HG03135 (cell line): Measurements from ENCODE around the gene ATP6V0B.

ENCODE experiments used
- ATAC-seq: cut with Tn5 transposase; IDR thresholded peaks from one replicate; pipeline ENCODE4 v1.9.1; 2021; ENCODE audit warnings: mild to moderate bottlenecking, moderate library complexity; ENCODE audit not compliant: unreplicated experiment

The ATP6V0B gene

DNA sequence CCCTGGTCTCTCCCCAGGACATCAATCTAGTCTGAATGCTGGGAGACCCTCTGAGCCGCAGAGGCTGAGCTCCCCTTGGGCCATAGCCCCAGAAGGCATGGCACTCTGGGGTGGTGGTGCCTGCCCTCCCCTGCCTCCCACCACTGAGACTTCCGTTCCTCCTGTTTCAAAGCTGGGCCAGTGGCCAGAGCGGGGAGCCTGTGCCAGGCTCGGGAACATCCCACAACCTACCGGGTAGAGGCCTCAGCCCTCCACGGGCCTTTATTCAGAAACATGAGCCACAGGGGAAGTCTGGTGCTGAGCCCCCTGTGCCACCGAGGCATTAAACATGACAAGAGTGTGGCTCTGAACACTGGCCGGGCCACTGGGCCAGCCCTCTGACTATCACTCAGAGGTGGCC lies 24.7 kb downstream of the ATP6V0B start:
- no peak for ATAC-seq

DNA sequence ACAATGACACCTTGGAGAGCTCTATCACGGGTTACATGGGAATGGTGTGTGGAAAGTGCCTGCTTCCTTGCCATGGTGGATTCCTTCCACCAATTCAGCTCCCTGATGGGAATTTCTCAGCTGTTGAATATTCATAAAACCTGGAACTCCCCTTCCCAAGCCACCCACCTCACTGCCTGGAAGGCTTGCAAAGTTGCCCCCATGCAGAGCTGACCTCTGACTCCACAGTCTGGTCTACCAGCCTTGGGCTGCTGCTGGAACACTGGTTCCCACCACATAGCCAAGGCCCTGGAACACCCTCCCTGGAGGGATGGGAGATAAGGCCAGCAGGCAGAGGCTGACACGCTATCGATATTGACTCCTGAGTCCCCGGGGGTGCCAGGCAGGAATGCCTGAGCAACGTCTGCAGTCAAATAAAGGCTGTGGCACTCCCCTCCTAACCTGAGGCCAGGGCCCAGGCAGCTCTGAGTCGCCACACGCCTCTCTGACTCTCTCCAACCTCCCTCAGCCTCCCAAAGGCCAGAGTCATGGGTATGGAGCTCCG lies 25.4 kb downstream of the ATP6V0B start:
- no peak for ATAC-seq

DNA sequence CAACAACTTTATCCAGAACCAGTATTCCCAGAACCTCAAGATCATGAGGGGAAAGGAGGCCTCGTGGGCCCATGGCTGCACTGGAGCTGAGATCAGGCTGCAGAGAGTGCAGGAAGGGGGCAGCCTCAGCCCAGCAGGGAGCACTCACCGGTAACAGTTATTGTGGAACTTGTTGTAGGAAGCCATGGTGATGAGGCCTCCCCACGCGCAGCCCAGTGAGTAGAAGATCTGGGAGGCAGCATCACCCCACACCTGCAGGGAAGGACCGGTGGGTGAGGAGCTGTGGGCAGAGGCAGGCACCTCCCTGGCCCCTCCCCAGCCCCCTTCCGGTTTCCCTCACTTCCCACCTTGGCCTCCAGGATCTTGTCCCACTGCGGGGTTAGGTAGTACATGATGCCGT lies 27.4 kb downstream of the ATP6V0B start:
- no peak for ATAC-seq

DNA sequence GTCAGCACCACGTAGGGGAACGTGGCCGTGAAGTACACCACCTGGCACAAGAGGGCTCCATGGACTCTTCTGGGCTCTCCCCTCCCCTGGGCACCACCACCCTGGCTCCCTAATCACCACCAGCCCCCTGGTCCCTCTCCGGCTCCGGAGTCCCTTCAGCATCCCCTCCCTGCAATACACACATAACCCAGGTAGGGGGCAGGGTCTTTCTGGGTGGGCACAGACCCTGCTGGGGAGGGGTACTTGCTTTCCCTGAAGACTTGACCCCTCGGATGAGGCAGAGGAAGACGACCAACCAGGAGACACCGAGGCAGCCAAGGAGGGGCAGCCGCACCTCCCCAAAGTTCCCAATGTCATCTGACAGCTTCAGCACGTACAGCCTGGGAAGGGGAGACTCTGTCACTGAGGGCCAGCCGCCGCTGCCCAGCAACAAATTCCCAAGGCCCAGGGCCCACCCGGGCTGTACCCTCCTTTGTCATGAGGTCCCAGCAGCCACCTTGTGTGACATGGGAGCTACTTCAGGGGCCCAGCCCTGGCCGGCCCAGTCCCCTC lies 27.9 kb downstream of the ATP6V0B start:
- no peak for ATAC-seq

DNA sequence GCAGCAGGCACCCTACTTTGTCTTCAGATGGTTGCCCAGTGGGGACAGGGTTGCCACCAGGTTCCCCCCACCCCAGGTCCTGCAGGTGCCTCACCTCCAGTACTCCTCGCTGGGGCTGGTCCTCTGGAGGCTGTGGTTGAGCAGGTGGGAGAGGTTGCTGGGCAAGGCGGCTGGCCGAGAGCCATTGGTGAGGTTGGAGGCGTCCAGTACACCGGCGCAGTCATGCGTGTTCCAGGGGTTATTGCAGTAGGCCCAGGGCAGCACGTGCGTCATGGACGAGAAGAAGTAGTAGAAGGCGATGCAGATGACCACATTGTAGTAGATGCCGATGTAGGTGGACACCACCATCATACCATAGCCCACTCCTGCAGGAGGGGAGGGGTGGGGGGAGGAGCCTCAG lies 33.5 kb downstream of the ATP6V0B start:
- no peak for ATAC-seq

DNA sequence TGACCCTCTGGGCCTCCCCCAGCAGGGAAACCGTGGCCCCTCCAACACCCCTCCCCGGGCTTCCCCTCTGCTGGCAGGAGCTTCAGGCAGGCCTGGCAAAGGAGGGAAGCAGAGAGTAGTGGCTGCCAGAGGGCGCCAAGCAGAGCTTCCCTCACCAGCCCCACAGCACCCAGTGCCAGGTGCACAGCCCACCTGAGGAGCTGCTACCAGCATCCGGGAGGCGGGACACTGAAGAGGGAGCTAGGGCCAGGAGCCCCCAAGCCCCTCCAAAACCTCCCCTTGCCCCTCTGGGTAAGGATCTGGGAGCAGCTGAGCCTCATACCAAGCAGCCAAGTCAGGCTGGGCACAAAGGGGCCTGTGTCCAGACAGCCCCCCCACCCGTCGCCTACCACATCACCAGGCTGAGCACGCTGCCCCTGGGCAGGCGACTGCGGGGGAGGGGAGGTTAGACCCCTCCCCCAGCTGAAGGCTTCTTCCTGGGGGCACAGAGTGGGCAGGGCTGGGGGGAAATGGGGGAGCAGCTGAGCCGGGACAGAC lies 36.2 kb downstream of the ATP6V0B start:
- ATAC-seq, result no peak

DNA sequence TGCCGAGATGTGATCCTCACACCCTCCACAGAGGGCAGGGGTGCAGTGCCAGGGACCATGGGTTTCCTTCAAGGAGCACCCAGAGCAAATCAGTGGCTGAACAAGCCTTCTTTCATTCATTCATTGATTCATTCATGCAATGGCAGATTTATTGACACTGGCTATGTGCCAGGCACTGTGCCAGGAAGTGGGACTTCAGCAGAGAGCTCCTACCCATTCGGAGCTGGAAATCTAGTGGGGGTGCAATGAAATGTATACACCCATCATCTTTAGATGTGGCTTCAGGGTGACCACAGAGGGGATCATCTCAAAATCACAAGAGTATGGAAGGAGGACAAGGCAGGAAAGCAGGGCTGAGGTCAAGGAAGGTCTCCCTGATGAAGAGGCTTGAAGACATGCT lies 37.6 kb downstream of the ATP6V0B start:
- ATAC-seq, result no peak

DNA sequence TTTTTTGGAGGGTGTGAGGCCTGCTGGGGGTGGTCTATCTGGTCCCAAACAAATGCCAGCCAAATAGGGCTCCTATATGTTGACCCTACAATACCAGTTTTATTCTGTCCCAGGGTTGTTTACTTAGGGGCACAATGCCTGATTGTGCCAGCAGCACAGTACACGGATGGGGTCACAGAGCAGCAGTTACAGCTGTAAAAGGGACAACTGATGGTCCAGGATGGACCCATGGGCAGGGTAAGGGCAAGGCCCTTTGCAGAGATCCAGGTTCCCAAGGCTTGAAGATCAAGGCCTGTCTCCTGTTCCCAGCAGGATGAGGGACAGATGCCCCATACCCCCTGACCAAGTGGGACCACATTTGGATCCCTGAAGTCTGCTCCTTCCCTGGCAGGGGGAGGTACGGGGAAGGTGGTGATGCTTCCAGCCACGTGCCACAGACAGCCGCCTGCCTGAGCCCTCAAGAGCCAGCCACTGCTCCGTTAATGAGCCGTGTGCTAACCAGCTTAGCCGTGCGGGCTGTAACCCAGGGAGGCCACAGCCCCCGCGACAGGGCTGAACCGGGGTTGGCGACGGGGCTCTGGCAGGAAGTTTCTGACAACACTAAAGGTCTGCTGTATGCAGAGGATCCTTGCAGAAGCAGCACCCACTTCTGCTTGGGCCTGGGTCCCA lies 38.3 kb downstream of the ATP6V0B start:
- no peak for ATAC-seq

DNA sequence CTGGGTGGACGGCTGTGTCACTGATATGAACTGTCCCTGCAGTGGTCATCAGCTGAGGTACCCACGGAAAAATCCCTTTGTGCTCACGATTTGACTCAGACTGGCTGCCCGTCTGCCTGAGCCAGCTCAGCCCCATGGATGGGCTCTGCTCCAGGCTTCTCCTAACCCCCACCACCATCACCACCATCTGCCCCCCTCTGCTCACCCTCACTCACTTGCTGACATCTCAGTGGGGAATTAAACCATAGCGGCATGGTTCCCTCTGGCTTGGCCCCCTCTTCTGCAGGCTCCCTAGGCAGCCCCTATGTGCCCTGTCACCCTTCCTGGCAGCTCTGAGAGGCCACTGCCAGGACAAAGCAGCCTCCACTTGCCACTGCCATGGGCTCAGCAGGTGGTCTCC lies 39.2 kb downstream of the ATP6V0B start:
- no peak for ATAC-seq

DNA sequence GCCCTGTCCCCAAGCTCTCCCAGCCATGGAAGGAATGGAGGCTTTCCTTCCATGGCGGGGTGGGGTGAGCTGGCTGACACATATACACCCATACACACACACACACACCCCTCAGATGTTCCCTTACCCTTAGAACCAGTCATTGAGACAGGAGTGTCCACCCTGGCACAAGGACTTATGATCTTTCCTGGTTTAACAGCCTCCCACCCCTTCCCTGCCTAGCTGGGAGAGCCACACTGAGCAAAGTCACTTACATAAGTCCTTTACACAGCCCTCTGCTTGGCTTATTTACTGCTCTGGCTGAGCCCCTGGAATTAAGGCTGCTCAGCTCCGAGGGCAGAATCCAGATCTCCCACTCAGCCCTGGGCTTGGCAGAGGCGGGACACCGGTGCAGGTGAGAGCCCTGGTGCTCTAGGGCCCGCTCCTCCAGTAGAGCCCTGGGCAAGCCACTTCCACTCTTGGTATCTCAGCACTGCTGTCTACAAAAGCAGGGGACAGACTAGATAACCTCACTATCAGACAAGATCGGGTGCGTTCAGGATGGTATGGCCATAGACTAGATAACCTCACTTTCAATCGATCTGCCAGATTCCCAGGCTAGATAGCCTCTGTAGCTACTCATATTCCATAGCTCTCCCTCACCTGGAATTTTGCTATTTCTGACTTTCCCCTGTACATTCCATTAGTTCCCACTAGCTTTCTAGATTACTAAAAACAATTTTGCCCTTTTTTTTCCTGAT lies 39.8 kb downstream of the ATP6V0B start:
- no peak for ATAC-seq

DNA sequence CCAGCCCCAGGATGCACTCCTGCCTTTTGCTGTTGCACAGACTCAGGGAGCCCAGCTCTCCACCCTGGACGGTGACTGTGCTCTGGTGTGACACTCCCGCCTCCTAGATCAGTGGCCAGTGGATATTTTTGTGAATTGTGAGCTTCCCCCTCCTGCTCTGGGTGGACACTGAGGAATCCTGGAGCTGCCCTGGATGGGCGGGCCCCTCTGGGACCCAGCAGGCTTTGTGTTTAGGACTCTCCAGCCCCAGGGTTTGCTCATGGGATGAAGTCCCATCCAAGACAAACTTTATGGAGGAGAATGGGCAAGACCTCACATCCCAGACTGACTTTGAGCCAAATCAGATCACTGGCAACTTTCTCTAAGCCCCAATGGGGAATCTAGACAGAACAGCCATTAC lies 40.4 kb downstream of the ATP6V0B start:
- ATAC-seq, result no peak

DNA sequence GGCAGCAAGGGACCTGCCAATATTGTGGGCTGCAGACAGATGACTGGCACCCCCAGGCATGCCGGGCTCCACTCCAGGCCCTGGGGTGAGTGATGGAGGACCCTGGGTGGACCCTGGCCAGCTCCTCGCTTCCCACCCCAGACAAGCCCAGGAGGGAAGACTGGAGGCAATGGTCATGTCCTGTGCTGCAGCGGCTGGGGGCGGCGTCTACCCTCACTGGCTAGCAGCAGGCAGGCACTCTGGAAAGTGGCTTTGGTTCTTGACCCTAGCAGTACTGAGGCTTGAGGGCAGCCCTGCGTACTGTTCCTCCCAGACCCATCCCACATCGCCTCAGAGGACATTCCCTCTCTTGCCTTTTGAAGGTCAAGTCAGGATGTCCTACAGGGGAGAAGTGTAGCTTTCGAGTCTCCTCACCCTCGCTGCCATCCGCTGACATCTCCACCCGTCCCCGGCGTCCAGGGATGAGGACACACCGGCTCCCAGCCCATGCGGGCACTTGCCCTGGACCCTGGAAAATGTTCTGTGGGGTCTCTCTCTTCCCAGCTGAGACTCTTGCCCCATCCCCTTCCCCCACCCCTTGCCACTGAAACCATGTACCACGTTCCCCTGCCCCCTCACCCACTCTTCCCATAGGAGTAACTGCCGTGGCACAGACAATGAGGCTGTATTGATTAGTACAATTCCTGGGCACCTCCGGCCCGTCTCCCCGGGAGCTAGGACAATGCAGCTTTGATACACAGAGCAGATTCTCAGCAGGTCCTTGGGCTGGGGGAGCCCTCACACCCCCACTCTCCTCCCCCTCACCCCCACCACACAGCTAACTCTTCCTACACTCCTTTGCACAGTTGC lies 41.5 kb downstream of the ATP6V0B start:
- no peak for ATAC-seq

DNA sequence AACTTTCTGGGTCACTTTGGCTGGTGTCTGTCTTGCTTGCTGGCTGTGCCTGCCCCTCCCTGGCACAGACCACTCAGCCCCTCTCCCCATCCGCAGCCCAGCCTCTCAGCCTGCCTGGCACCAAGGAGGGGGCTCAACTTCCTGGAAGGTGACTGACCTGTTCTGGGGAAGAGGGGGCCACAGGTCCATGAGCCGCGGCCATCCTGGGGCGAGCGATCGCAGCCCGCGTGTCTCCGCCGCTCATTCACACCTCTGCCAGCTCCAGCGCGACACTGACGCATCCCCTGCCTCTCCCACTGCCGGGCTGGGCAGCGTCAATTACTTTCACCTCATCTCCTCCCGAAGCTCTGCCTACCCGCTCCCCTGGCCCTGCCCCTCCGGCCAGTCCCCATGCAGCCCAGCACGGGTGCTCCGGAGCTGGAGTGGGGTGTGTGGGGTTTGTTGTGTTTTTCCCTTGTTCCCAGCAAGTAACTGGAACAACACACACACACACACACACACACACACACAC lies 42.2 kb downstream of the ATP6V0B start:
- no peak for ATAC-seq

DNA sequence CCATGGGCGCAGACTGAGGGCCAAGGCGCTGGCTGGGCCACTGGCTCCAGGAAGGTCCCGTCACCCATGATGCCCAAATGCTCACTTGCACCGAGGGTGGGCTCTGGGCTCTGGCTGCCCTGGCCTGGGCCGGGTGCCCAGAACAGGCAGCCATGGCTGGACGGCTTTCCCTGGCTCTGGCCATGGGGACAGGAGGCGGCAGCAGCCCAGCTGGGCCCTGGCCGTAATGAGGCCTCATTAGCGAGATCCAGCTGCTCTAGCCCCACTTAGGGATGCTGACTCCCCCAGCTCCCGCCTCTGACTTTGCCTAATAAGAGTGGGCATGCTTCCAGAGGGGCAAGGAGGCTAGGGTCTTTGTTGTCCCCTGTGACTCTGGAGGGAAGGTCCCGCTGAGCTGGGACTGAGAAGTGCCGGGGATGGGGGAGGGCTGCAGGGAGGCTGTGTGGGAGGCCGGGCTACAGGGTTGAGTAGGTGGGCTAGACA lies 44.7 kb downstream of the ATP6V0B start:
- ATAC-seq, result no peak

DNA sequence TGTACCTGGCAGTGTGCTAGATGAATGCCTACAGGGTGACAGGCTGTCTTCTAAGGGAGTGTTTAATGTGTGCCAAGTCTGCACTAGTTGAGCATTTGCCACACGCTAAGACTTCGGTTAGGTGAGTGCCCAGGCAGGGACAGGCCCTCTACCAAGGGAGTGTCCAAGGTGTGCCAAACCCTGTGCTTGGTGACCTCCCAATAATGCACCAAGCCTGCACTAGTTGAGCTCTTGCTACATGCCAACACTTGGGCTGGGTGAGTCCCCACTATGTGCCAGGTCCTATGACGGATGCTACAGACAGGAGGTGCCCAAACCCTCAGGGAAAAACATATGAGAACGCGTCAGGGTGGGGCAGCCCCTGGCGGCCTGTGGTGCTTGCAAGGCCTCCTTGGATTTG lies 45.7 kb downstream of the ATP6V0B start:
- ATAC-seq, result no peak

DNA sequence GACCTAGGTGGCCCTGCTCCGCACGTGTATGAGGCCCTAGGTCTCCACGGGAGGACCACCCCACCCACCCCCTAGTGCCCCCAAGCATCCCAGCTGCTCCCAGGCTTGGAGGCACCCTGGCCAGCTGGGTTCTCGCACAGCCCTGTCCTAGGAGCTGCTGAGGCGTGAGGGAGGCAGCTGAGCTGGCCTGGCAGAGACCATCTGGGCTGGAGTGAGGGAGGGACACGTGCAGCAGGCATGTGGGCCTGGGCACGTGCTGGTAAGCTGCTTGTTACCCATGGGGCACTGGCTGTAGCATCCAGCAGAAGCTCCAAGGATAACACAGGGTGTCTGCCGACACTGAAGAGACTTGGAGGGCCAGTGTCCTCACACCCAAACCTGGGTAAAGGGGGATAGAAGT lies 46.4 kb downstream of the ATP6V0B start:
- ATAC-seq, result no peak

DNA sequence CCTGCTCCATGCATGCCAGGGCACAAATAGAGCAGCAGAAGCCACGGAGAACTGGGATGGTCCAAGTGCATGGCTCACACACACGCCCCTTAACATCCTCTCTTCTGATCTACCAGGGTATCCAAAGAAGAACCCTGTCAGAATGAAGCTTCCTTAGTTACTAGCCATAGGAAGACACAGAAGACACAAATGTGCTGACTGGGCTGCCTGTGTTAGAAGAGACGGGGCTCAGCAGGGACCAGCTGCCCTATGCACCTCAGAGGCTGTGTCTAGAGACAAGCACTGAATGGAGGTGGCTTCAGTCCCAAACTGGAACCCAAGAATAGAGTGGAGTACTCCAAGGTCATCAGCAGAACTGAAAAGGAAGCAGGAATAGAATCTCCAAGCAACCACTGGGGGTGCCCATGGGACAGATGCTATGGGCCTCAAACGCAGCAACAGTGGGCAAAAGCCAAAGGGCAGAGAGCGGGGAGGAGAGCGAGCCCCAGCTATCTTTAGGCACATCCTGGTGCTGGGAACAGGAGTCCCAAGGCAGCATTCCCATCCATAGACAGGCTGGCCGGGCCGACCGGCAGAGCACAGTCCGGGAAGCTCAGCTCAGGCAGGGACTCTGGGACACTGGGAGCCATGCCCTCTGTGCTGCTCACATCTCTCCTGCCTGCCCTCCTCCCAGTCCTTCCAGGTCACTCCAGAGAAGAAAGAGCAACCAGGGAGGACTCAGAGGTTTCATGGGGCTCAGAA lies 47.0 kb downstream of the ATP6V0B start:
- no peak for ATAC-seq

DNA sequence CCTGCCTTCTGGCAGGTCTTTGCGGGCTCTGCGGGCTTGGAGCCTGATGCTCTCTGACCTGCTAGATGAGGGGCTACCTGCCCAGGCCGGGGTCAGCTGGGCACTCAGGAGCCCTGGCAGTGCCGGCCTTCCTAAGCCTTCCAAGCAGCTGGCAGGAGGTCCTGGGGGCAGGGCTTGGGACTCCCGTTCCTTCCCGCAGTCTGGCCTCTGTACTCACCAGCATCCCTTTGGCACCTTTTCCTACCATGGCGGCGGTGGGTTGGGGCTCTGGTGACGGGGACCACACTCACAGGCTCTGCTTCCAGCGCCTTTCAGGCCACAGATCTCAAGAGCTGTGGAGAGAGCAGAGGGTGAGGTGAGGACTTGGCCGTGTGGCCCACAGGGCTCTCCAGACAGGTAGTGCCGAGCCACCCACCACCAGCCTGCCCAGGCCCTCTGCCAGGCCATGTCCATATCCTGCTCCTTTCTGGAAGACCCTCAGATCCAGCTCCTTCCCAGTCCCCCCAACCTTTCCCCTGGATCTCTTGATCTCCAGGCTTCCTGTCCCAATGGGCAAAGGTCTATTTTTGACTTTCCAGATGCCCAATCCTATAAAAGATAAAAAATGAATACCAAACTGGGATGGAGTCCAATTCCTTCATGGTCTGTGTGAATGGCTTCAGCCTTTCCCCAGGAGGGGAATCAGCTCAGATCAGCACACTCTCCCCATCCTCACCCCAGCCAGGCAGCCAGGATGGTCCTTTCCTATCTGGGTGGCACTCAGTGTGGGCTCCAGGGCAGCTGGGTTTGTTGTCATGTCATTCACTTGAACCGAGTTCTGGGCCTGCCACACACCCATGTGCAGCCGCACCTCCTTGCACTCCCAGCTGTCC lies 49.5 kb downstream of the ATP6V0B start:
- ATAC-seq, result no peak
